OCI-LY3 (cell line): Measurements from ENCODE around the gene SORL1.

ENCODE experiments used
- EZH2phosphoT487 ChIP-seq: fragments of 200-600 bp; shearing (Covaris generic); IDR thresholded peaks from 2 replicates; pipeline ENCODE4 v1.6.1; 2018; ENCODE audit warnings: antibody characterized with exemption, mixed run types, low read depth
- TF ChIP-seq, protein P1 (sequence below): fragments of 200-600, 300-600 bp; sonication (generic); IDR thresholded peaks from 2 replicates; pipeline ENCODE4 v1.5.1; 2014; ENCODE audit warnings: antibody characterized with exemption, low read length, low read depth

- TF ChIP-seq, protein P1, sequence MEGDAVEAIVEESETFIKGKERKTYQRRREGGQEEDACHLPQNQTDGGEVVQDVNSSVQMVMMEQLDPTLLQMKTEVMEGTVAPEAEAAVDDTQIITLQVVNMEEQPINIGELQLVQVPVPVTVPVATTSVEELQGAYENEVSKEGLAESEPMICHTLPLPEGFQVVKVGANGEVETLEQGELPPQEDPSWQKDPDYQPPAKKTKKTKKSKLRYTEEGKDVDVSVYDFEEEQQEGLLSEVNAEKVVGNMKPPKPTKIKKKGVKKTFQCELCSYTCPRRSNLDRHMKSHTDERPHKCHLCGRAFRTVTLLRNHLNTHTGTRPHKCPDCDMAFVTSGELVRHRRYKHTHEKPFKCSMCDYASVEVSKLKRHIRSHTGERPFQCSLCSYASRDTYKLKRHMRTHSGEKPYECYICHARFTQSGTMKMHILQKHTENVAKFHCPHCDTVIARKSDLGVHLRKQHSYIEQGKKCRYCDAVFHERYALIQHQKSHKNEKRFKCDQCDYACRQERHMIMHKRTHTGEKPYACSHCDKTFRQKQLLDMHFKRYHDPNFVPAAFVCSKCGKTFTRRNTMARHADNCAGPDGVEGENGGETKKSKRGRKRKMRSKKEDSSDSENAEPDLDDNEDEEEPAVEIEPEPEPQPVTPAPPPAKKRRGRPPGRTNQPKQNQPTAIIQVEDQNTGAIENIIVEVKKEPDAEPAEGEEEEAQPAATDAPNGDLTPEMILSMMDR = no peak
- TF ChIP-seq EZH2phosphoT487 = no peak
Observed at GRCh38 chr11:121483805-121484480, 31.8 kb downstream of the SORL1 start.
